HFFc6 (cell line): ENCODE measurements around the gene LRRC59. TPM values are rescaled to one million over a fixed set of nuclear protein-coding genes. Genes with fewer than 3 reads are reported as not detected.

ENCODE experiments used
- DNase-seq: peaks from one replicate; pipeline ENCODE4 v3.0.0-alpha.2; 2018
- H3K27ac Mint-ChIP-seq: 2 replicates; pipeline ENCODE4 v1.8.0; 2020; ENCODE audit warnings: mild to moderate bottlenecking, mixed read lengths
- H3K27me3 Mint-ChIP-seq: 2 replicates; pipeline ENCODE4 v1.8.0; 2021; ENCODE audit warnings: mild to moderate bottlenecking, moderate library complexity, mixed read lengths; ENCODE audit not compliant: insufficient read depth
- H3K36me3 Mint-ChIP-seq: 2 replicates; pipeline ENCODE4 v1.8.0; 2021; ENCODE audit warnings: low read depth, mixed read lengths
- H3K4me1 Mint-ChIP-seq: 2 replicates; pipeline ENCODE4 v1.8.0; 2020; ENCODE audit warnings: low read depth, mixed read lengths
- H3K4me3 Mint-ChIP-seq: 2 replicates; pipeline ENCODE4 v1.8.0; 2020; ENCODE audit warnings: mild to moderate bottlenecking, moderate library complexity, mixed read lengths
- H3K9me3 Mint-ChIP-seq: 2 replicates; pipeline ENCODE4 v1.8.0; 2020; ENCODE audit warnings: mild to moderate bottlenecking, mixed read lengths
- CTCF ChIP-seq: fragments of 200-600 bp; sonication (generic); IDR thresholded peaks from 2 replicates; pipeline ENCODE4 v1.5.0; 2021; ENCODE audit warnings: antibody characterized with exemption, mild to moderate bottlenecking
- total RNA-seq, 6 experiments: library from RNA; stranded (reverse); fragmentation: NEBNext Ultra II Directional; extraction: Animal tissue kit (Norgen Biotek cat#: 25700); gene quantifications; 2 replicates in 1 of 6; 3 replicates in 5 of 6; pipeline ENCODE4 v1.2.3, GENCODE V29; 2021

LRRC59 gene
- total RNA-seq, 6 experiments from 2014 or later = 214 to 272 (median 261) TPM

- Mint-ChIP-seq H3K27ac (no peak overlapping the region), H3K4me3 (no peak overlapping the region), H3K4me1 (peaks cover 39% of the 10 kb centered on the region), H3K27me3 (no peaks in the 10 kb centered on the region; the same call in none of the 2 replicates), H3K36me3 (no peaks in the 10 kb centered on the region; the same call in 1 of the 2 replicates), H3K9me3 (no peaks in the 10 kb centered on the region)
- DNase-seq = no peak
- TF ChIP-seq CTCF = no peak
Observed at GRCh38 chr17:50360486-50361115, 36.7 kb downstream of the LRRC59 start.

GRCh38 chr17:50359998-50360461 is 37.3 kb downstream of the LRRC59 start:
- TF ChIP-seq CTCF = no peak
- H3K36me3 Mint-ChIP-seq = no peaks in the 10 kb centered on the region; the same call in 1 of the 2 replicates
- peaks cover 34% of the 10 kb centered on the region for H3K4me1 Mint-ChIP-seq
- H3K4me3 Mint-ChIP-seq = no peak overlapping the region
- no peaks in the 10 kb centered on the region; the same call in none of the 2 replicates for H3K27me3 Mint-ChIP-seq
- no peak for DNase-seq
- H3K27ac Mint-ChIP-seq = no peak overlapping the region
- no peaks in the 10 kb centered on the region for H3K9me3 Mint-ChIP-seq

GRCh38 chr17:50359005-50359699 is 38.2 kb downstream of the LRRC59 start:
- Mint-ChIP-seq H3K9me3 (no peaks in the 10 kb centered on the region), H3K36me3 (peaks cover 3% of the 10 kb centered on the region; the same call in 1 of the 2 replicates), H3K4me3 (no peak overlapping the region), H3K4me1 (peaks cover 25% of the 10 kb centered on the region), H3K27me3 (no peaks in the 10 kb centered on the region; the same call in none of the 2 replicates), H3K27ac (no peak overlapping the region; the same call in 1 of the 2 replicates)
- TF ChIP-seq CTCF = no peak
- DNase-seq = no peak

GRCh38 chr17:50358177-50358576 is 39.1 kb downstream of the LRRC59 start:
- TF ChIP-seq CTCF = no peak
- Mint-ChIP-seq H3K4me3 (no peak overlapping the region), H3K4me1 (peaks cover 15% of the 10 kb centered on the region), H3K36me3 (peaks cover 4% of the 10 kb centered on the region; the same call in 1 of the 2 replicates), H3K27ac (no peak overlapping the region), H3K27me3 (no peaks in the 10 kb centered on the region; the same call in none of the 2 replicates), H3K9me3 (no peaks in the 10 kb centered on the region)
- no peak for DNase-seq

GRCh38 chr17:50356892-50357510 is 40.3 kb downstream of the LRRC59 start:
- no peak for DNase-seq
- no peaks in the 10 kb centered on the region for H3K9me3 Mint-ChIP-seq

More at GRCh38 chr17:50356892-50357510, 40.3 kb downstream of the LRRC59 start:
- no peak for TF ChIP-seq CTCF
- Mint-ChIP-seq H3K4me1 (peaks cover 10% of the 10 kb centered on the region), H3K36me3 (peaks cover 4% of the 10 kb centered on the region; the same call in 1 of the 2 replicates), H3K4me3 (no peak overlapping the region), H3K27ac (no peak overlapping the region), H3K27me3 (no peaks in the 10 kb centered on the region; the same call in none of the 2 replicates)
